Activated gamma-delta T cell treated with Interleukin-2 at 50 U/mL for 16 hours (primary cell): ENCODE measurements around the gene WDR88.
"Not testable (repeated sequence)": the region's sequence is repeated elsewhere in the genome, so short reads cannot be mapped to it uniquely, and the experiment has no call there.

Experiments used
- DNase-seq: peaks from one replicate; pipeline ENCODE4 v3.0.0-alpha.2; 2020

WDR88 gene

DNA sequence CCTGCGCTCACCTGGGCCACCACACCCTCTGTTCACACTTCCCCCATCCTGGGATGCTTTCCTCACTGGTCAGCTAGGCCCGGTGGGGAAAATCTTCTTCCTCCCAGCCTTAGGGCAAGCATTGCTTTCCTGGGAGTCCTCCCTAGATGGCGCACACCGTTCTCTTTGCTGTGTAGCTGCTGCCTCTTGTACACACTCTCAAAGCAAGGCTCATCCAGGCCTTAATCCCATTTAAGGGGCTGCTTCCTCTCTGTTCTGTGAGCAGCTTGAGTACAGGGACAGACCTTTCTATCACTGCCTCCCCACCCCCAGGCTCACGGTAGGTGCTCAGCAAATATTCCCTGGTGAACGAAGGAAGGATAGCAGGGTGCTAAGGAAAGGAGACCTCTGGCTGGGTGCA lies 82.7 kb downstream of the WDR88 start:
- DNase-seq: no peak

DNA sequence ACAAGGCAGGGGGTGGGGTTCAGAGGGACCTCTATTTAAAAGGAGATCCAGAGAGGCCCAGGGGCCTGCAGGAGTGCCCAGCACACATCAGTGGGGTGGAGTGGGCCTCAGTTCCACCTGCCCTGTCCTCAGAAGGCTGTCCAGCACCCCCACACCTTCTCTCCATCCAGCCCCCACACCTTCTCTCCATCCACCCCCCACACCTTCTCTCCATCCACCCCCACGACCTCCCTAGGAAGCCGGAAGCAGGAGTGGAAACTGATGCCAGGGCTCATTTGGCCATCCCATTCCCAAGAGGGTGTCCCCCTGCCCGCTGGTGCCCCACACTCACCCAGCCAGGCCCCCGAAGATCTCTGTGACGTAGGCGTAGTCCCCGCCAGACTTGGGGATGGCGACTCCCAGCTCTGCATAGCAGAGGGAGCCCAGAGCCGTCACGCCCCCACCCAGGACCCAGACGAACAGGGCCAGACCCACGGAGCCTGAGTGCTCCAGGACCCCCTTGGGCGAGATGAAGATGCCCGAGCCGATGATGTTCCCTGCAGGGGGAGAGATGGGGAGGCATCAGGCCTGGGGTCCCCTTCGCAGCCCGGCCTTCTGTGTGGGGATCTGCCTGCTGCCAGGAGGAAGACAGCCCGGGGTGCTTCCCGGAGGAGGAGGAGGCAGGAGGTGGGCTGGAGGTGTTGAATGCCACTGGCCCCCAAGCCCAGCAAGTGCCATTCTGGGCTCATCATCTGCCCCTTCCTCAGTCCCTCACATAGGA lies 83.7 kb downstream of the WDR88 start:
- no peak for DNase-seq

DNA sequence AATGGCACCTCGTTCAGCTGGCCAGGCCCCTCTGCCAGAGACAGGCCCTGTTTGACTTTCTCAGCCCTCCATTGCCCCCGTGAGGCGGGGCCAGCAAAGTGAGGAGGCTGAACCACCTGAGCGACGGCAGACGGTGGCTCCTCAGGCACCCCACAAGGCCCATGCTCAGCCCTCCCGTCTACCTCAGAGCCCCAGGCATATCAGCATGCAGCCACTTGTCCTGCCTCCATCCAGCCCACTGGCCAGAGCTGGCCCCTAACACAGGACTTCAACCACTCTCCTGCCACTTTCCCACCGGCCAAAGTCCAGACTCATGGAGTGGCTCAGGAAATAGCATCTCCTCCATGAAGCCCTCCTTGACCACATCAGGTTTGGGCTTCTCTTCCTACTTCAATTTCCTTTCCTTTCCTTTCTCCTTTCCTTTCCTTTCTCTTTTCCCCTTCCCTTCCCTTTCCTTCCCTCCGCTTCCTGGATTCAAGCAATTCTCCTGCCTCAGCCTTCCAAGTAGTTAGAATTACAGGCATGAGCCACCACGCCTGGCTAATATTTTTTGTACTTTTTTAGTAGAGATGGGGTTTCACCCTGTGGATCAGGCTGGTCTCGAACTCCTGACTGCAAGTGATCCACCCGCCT lies 84.4 kb downstream of the WDR88 start:
- no peak for DNase-seq

DNA sequence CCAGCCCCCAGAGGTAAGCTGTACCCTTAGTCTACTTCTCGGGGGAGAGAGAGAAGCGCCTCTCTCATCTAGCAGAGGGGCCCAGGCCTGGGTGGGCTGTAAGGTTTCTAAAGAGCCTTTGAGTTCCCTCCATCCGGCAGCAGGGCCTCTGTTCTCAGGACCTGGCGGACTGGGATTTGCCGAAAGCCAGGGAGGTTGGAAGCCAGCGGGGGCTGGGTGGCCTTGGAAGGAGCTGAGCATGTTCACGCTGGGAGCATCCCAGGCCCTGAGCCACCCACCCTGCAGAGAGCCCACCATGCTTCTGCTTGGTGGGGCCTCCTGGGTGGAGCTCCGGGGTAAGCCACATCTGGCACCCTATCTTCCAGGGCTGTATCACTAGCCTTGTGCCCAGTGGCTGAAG lies 86.0 kb downstream of the WDR88 start:
- no peak for DNase-seq

DNA sequence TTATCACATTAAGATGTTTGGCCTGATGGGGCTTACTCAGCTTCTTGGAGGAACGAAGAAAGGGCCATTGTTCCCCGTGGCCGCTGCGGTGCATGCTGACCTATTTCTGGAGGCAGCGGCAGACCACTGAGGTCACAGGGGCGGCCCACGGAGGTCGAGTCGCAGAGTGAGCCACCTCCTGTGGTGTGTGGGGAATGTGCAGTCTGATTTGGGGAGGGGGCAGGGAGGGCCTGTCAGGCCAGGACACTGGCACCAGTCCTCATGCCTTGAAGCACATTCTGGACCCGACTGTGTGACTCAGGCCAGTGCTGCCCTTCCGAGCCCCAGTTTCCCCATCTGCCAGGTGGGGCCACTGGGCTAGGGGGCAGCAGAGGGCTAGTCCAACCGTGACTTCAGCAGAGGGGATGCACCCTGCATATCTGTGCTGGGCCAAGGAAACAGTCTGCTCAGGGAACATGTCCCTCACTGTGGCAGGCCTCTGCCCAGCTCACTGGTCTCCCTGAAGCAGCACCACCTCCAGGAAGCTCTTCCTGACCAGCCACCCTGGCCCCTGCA lies 87.4 kb downstream of the WDR88 start:
- DNase-seq: no peak

DNA sequence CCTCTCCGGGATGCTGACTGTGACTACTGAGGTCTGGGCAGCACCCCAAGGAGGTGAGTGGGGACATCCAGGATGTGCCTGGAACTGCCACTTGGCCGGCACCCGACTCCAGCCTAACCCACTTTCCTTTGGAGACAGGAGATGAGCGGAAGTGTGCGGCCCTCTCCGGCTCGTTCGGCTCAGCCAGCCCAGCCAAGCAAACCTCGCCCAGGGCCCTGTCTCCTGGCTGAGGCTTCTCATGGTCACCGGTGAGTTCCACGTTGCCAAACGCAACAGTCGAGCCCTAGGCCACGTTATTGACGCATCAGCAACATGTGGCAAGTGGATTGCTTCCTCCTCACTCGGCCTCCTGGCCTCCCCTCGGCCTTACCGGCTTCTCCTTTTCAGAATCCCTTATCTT lies 88.2 kb downstream of the WDR88 start:
- DNase-seq: no peak

DNA sequence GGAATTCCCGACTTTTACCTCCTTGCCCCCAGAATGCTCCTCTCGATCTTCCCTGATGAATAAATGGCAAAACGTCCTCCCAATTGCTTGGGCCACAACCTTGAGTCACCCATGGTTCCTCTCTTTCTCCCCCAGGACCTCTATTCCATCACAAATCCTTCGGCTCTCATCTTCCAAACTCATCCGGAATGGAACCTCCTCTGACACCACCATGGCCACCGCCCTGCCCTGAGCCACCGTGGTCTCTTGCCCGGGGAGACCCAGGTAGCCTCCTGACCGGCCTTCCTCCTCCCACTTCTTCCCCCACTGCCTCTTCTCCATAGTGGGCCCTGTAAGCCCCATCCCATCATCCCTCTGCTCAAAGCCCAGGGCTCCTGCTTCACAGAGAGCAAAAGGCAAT lies 88.8 kb downstream of the WDR88 start:
- no peak for DNase-seq

DNA sequence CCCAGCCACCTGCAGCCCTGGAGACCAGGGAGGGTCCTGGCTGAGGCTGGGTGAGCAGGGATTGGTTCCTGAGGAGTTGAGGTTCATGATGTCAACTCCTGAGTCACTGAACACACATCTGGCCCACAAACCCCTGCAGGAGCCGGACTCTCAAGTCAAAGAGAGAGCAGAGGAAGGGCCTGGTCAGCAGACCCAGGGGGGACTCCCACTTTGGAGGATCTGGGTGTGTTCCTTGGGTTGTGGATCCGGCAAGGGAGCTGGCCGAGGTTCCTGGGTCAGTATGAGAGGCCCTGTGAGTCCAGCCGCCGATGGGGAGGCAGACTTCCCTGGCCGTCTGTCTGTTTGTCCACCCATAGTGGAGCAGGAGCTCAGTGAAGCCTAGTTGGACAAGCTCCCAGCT lies 89.7 kb downstream of the WDR88 start:
- DNase-seq: no peak

DNA sequence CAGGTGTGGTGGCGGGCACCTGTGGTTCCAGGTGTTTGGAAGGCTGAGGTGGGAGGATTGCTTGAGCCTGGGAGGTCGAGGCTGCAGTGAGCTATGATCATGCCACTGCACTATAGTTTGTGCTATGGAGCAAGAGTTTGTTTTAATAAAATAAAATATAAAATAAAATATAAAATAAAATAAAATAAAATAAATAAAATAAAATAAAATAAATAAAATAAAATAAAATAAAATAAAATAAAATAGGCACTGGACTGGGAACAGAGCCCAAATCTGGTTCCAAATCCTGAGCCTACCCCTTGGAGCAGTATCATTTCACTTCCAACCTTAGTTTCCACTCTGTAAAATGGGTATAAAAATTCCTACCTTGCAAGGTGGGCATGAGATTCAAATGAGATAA lies 90.3 kb downstream of the WDR88 start:
- DNase-seq: not testable (repeated sequence)

DNA sequence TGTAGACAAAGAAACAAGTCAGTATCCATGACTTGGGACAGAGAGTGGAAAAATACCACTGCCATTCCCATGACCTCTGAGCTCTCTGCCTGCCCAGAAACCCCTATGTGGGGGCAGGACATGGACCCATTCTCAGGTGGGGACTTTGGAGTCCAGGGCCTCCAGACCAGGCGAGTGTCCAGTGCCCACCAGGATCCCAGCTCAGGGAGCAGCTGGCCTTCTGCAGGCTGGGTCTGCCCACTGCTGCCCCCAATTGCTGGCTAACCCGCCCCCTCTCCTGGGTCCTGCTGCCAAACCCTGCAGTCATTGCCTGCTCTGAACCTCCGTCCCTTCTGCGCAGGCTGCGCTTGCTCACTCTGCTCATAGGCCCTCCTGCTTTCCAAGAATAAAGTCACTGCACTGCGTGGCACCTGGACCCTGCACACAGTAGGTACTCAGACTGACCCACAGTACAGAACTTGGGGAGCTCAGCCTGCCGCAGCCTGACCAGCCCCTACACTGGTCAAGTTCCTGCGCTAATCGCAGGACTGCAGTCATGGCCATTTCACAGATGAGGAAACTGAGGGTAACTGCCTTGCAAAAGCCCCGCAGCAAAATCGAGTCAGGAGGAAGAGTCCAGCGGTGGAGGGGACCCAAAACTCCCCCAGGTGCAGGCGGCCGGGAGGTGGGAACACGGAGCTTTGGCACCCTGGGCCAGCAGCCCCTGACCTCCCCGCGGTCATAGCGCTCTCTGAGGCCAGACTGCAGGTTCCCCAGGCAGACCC lies 93.0 kb downstream of the WDR88 start:
- DNase-seq: no peak
